ENCODE measurements around the gene MALRD1. TPM values are rescaled to one million over a fixed set of nuclear protein-coding genes. Genes with fewer than 3 reads are reported as not detected.

The MALRD1 gene
- total RNA-seq, 4 donors from 2014 or later, result 1.1 to 6.2 TPM; not detected in 2

DNA sequence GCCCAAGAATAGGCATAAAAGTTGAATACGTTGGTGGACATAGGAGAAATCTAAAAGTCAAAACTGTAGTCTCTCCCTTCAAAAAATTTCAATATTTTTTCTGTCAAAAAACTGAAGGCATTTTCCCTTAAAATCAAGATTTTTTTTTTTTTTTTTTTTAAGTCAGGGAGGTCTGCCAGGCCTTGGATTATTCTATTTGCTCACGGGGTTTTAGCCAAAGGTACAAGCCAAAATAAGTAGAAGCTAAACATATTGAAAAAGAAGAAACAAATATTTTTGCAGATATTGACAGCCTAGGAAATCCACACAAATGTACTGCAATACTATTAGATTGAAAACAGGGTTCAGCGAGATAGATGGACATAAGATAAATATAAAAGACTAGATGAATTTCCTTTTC lies 577.6 kb downstream of the MALRD1 start:
- no peak for TF ChIP-seq POLR2A (IDR thresholded peaks at IDR 0.05)
- TF ChIP-seq, protein P1, sequence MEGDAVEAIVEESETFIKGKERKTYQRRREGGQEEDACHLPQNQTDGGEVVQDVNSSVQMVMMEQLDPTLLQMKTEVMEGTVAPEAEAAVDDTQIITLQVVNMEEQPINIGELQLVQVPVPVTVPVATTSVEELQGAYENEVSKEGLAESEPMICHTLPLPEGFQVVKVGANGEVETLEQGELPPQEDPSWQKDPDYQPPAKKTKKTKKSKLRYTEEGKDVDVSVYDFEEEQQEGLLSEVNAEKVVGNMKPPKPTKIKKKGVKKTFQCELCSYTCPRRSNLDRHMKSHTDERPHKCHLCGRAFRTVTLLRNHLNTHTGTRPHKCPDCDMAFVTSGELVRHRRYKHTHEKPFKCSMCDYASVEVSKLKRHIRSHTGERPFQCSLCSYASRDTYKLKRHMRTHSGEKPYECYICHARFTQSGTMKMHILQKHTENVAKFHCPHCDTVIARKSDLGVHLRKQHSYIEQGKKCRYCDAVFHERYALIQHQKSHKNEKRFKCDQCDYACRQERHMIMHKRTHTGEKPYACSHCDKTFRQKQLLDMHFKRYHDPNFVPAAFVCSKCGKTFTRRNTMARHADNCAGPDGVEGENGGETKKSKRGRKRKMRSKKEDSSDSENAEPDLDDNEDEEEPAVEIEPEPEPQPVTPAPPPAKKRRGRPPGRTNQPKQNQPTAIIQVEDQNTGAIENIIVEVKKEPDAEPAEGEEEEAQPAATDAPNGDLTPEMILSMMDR (IDR thresholded peaks at IDR 0.05), result no peak
- H3K4me1 ChIP-seq, result no peaks in the 10 kb centered on the region
- no peak overlapping the region for H3K27ac ChIP-seq
- intact Hi-C loops (cut with DNase I; ENCODE audit: low total_unique reads), result no loop called here
- no peaks in the 10 kb centered on the region for H3K27me3 ChIP-seq
- DNase-seq, result no peak
- H3K4me3 ChIP-seq, result no peak overlapping the region
- no peaks in the 10 kb centered on the region for H3K36me3 ChIP-seq
- H3K9me3 ChIP-seq, result no peaks in the 10 kb centered on the region

DNA sequence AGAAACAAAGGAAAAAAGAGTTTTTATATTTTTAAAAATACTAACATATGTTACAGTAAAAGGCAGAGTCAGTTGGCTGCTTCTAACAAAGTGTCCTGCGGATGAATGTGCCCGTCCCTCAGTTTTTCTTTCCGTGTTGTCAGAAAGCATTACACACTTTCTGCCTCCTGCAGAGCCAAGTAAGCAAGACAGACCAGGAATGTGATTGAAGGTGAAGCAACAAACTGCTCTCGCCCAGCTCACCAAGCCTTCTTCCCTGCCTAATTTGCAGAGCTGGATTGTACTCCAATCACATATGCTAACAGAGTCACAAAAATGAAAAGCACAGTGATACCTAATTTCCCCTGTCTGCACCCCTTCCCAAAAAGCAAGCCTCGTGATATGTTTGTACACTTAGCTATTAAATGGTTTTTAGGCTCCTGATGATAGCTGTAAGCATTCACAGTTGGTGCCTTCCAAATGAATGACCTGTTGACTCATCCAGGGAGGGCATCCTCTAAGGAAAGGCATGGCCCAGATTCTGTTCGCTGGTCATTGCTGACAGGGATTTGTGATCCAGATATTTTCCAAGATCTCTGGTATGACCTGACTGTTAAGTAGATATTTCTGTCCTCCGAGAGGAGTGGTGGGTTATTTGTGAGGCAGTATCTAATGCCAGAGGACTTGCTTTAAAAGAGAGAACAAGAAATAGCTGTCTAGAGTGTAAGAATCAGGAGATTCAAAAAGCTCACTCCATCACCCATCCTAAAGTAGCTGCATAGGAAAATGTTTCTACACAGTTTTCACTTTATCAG lies 580.4 kb downstream of the MALRD1 start:
- Histone ChIP-seq H3K4me3 (no peak overlapping the region), H3K27me3 (no peaks in the 10 kb centered on the region), H3K4me1 (no peaks in the 10 kb centered on the region), H3K27ac (peak overlapping the region in 1 of 2 donors; percentile 57), H3K9me3 (no peaks in the 10 kb centered on the region), H3K36me3 (no peaks in the 10 kb centered on the region)
- DNase-seq, result no peak
- TF ChIP-seq, protein P1 (IDR thresholded peaks at IDR 0.05), result no peak
- no peak for TF ChIP-seq POLR2A (IDR thresholded peaks at IDR 0.05)
- intact Hi-C loops (cut with DNase I; ENCODE audit: low total_unique reads), result no loop called here

DNA sequence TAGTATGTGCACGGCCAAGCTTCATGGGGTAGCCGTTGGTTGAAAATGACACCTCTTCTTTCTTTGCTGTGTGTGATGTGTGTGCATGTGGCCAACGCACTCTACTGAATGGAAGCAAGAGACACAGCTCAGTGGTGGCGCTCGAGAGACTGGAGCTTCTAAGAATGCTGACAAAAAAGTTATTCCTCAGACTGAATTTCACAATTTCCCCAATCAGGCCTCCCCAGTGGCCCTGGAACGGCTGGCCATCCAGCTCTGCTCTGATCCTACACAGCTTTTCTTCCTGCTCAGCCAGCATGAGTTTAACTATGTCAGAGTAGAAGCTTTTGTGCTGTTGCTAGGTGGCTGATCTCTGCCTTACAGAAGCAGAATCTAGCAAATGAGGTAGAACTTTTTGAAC lies 581.0 kb downstream of the MALRD1 start:
- Histone ChIP-seq H3K27me3 (no peaks in the 10 kb centered on the region), H3K4me1 (no peaks in the 10 kb centered on the region), H3K9me3 (no peaks in the 10 kb centered on the region), H3K27ac (peak overlapping the region in 1 of 2 donors; percentile 57), H3K36me3 (no peaks in the 10 kb centered on the region), H3K4me3 (no peak overlapping the region)
- TF ChIP-seq, protein P1 (IDR thresholded peaks at IDR 0.05), result peak in 1 of 4 experiments; percentile 16
- no peak for TF ChIP-seq POLR2A (IDR thresholded peaks at IDR 0.05)
- intact Hi-C loops (cut with DNase I; ENCODE audit: low total_unique reads), result no loop called here
- DNase-seq, result peak; percentile 59 to 73

- no peaks in the 10 kb centered on the region for H3K4me1 ChIP-seq
- no peaks in the 10 kb centered on the region for H3K36me3 ChIP-seq
- H3K9me3 ChIP-seq, result no peaks in the 10 kb centered on the region
- no peak overlapping the region for H3K27ac ChIP-seq
- intact Hi-C loops (cut with DNase I; ENCODE audit: low total_unique reads), result no loop called here
- TF ChIP-seq, protein P1 (IDR thresholded peaks at IDR 0.05), result no peak
- TF ChIP-seq POLR2A (IDR thresholded peaks at IDR 0.05), result no peak
- no peak overlapping the region for H3K4me3 ChIP-seq
- no peak for DNase-seq
- no peaks in the 10 kb centered on the region for H3K27me3 ChIP-seq
These were observed 585.6 kb downstream of the MALRD1 start for GRCh38 chr10:19634163-19634562.

GRCh38 chr10:19638182-19638895 lies 589.7 kb downstream of the MALRD1 start:
- no peak for TF ChIP-seq POLR2A (IDR thresholded peaks at IDR 0.05)
- TF ChIP-seq, protein P1 (IDR thresholded peaks at IDR 0.05), result no peak
- no peak for DNase-seq
- no peaks in the 10 kb centered on the region for H3K4me1 ChIP-seq
- H3K27ac ChIP-seq, result peak overlapping the region; percentile 58 to 61
- no peaks in the 10 kb centered on the region for H3K36me3 ChIP-seq
- H3K4me3 ChIP-seq, result peak overlapping the region; percentile 7 to 31
- no peaks in the 10 kb centered on the region for H3K9me3 ChIP-seq
- H3K27me3 ChIP-seq, result no peaks in the 10 kb centered on the region
- intact Hi-C loops (cut with DNase I; ENCODE audit: low total_unique reads), result no loop called here

Data from uterus (tissue), 4 donors.